Measurements from ENCODE around the gene NCDN.

NCDN gene

DNA sequence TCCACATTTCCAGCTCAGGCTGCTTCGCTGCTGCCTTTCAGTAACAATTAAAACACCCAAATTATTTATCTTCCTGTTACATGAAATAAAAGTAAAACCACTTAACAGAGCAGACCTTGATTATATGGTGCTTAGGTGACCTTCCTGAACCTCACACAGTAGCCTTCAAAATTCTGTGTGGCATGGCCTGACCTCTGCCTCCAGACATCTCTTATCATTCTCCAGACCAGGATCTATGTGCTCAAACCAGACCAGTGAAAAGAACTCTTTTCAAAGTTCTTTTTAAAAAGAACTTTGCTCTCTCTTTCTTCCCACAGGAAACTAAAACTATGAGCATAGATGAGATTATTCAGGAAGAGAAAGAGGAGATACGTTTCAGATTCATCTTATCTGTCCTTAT is 38.2 kb upstream of the NCDN start:
- DNase-seq = no peak
- H3K36me3 ChIP-seq (replicated peaks) = no peaks in the 10 kb centered on the region
- TF ChIP-seq, protein P1, sequence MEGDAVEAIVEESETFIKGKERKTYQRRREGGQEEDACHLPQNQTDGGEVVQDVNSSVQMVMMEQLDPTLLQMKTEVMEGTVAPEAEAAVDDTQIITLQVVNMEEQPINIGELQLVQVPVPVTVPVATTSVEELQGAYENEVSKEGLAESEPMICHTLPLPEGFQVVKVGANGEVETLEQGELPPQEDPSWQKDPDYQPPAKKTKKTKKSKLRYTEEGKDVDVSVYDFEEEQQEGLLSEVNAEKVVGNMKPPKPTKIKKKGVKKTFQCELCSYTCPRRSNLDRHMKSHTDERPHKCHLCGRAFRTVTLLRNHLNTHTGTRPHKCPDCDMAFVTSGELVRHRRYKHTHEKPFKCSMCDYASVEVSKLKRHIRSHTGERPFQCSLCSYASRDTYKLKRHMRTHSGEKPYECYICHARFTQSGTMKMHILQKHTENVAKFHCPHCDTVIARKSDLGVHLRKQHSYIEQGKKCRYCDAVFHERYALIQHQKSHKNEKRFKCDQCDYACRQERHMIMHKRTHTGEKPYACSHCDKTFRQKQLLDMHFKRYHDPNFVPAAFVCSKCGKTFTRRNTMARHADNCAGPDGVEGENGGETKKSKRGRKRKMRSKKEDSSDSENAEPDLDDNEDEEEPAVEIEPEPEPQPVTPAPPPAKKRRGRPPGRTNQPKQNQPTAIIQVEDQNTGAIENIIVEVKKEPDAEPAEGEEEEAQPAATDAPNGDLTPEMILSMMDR (IDR thresholded peaks at IDR 0.05; ENCODE audit: low read depth, low read length, missing control alignments) = no peak
- no peak overlapping the region for H3K27ac ChIP-seq
- in situ Hi-C loops (cut with HindIII; ENCODE audit: low pct_ligation_motif_present, low sequenced_read_pairs) = no loop called here
- no peak overlapping the region for H3K4me3 ChIP-seq (ENCODE audit: low read depth, low read length)
- no peaks in the 10 kb centered on the region for H3K27me3 ChIP-seq (replicated peaks)

DNA sequence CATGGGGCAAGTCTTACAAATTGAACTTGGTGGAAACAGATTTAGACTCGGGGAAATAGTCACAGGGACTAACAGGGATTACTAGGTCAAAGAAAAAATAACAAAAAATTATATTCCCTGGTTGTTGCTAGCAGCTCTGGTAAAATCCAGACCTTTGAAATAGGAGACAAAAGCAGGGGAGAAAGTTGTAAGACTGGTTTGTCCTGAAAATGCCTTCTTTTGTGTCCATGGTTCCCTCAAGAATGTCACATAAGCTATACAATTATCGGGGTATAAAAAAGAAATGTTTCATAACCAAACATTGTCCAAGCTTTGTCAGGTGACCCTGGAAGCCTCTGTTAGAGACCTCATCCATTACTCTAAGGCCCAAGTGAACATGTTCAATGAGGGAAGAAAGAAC is 33.5 kb upstream of the NCDN start:
- no peak for DNase-seq
- H3K27me3 ChIP-seq (replicated peaks) = no peaks in the 10 kb centered on the region

DNA sequence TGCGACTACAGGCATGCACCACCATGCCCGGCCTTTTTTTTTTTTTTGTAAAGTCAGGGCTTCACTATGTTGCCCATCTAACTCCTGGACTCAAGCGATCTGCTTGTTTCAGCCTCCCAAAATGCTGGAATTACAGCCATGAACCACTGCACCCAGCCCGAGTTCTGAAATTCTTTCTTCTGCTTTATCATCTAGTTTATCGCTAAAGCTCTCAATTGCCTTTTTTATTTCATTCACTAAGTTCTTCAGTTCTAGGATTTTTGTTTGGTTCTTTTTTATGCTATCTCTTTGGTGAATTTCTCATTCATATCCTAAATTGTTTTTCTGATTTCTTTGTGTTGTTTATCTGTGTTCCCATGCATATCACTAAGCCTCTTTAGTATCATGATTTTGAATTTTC is 27.4 kb upstream of the NCDN start:
- TF ChIP-seq, protein P1 (IDR thresholded peaks at IDR 0.05; ENCODE audit: low read depth, low read length, missing control alignments) = no peak
- Histone ChIP-seq H3K27ac (no peak overlapping the region), H3K27me3 (replicated peaks) (no peaks in the 10 kb centered on the region), H3K36me3 (replicated peaks) (peaks cover 7% of the 10 kb centered on the region), H3K4me3 (ENCODE audit: low read depth, low read length) (no peak overlapping the region)
- DNase-seq = no peak
- in situ Hi-C loops (cut with HindIII; ENCODE audit: low pct_ligation_motif_present, low sequenced_read_pairs) = no loop called here

More for the DNA sequence above, 33.5 kb upstream of the NCDN start:
- Histone ChIP-seq H3K36me3 (replicated peaks) (no peaks in the 10 kb centered on the region), H3K4me3 (ENCODE audit: low read depth, low read length) (no peak overlapping the region), H3K27ac (no peak overlapping the region)
- TF ChIP-seq, protein P1 (IDR thresholded peaks at IDR 0.05; ENCODE audit: low read depth, low read length, missing control alignments) = no peak
- in situ Hi-C loops (cut with HindIII; ENCODE audit: low pct_ligation_motif_present, low sequenced_read_pairs) = no loop called here

DNA sequence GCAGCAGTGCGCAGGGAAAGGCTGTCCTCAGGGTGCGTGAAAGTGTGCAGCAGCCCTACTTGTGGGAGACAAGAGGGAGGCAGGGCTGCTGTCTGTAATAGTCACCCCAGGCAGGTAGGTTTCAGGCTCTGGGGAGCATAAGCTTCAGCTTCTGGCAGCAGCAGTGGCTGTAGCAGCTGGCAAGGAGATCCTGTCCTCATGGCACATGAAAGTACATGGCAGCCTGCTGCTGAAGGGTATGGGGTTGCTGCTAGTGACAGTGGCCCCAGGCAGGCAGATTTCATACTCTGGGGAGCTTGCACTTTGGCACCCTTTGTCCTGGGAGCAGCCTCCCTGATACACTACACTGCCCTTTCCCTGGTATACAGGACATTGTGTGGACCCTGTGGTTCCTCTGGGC is 26.7 kb upstream of the NCDN start:
- no peak overlapping the region for H3K27ac ChIP-seq
- H3K27me3 ChIP-seq (replicated peaks) = no peaks in the 10 kb centered on the region
- no peak overlapping the region for H3K4me3 ChIP-seq (ENCODE audit: low read depth, low read length)
- DNase-seq = no peak
- TF ChIP-seq, protein P1 (IDR thresholded peaks at IDR 0.05; ENCODE audit: low read depth, low read length, missing control alignments) = no peak
- in situ Hi-C loops (cut with HindIII; ENCODE audit: low pct_ligation_motif_present, low sequenced_read_pairs) = no loop called here
- peaks cover 7% of the 10 kb centered on the region for H3K36me3 ChIP-seq (replicated peaks)

DNA sequence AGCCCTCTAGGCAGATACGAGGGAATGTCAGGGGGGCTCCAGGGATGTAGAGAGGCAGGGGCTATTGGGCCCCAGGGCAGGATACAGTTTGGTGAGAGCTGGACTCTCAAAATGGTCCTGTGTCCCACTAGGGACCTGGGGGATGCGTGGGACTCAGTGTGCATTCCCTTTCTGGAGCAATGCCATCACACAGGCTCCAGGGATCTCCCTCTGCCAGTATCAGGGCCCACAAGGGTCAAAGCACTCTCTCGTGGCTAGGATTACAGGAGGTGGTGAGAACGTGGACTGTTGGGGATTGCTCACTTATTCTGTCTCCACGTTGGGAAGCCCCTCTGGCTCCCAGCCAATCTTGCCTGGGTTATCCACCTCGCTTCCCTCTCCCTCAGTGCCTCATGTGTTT is 26.2 kb upstream of the NCDN start:
- H3K27ac ChIP-seq = no peak overlapping the region
- H3K4me3 ChIP-seq (ENCODE audit: low read depth, low read length) = no peak overlapping the region
- no peaks in the 10 kb centered on the region for H3K27me3 ChIP-seq (replicated peaks)
- TF ChIP-seq, protein P1 (IDR thresholded peaks at IDR 0.05; ENCODE audit: low read depth, low read length, missing control alignments) = no peak
- in situ Hi-C loops (cut with HindIII; ENCODE audit: low pct_ligation_motif_present, low sequenced_read_pairs) = no loop called here
- no peak for DNase-seq
- peaks cover 7% of the 10 kb centered on the region for H3K36me3 ChIP-seq (replicated peaks)

DNA sequence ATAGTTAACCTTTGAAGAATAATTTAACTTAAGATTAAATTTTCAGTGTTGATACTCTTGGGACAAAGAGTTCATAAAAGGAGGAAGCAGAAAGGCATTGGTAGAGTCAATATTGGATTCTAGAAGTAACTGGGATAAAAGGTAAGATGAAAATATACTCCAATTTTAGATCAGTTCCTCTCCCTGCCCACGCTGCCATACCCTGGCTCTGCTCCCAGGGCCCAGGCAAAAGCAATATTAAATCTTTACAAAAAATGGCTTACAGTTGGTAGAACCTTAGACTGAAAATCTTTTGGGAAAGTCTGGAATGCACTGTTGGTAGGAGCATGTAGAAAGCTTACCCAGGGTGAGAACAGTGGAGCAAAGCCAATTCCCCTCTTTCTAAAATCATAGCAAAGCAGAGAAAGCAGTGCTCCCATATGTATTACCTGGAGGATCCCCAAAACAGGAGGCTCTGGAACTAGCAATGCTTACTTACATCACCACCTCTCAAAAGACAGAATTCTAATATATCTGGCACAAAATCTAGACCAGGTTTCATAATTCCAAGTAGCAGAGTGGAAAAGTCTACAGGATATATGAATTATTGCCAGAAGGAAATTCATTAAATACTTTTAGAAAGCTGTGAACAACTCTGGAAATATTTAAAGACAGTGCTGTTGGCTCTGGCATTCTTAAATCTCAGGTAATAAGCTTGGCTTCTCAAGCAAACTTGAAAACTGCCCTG is 24.9 kb upstream of the NCDN start:
- Histone ChIP-seq H3K36me3 (replicated peaks) (peaks cover 7% of the 10 kb centered on the region), H3K27me3 (replicated peaks) (no peaks in the 10 kb centered on the region), H3K27ac (no peak overlapping the region), H3K4me3 (ENCODE audit: low read depth, low read length) (no peak overlapping the region)
- in situ Hi-C loops (cut with HindIII; ENCODE audit: low pct_ligation_motif_present, low sequenced_read_pairs) = no loop called here
- TF ChIP-seq, protein P1 (IDR thresholded peaks at IDR 0.05; ENCODE audit: low read depth, low read length, missing control alignments) = no peak
- DNase-seq = no peak
